GM18519 (cell line): ENCODE data around the gene PBXIP1.

Experiments
- ATAC-seq: cut with Tn5 transposase; IDR thresholded peaks from one replicate; pipeline ENCODE4 v1.9.1; 2021; ENCODE audit warnings: mild to moderate bottlenecking, moderate library complexity; ENCODE audit not compliant: unreplicated experiment, low FRiP score

Gene PBXIP1

GRCh38 chr1:154902938-154903566, 52.8 kb downstream of the PBXIP1 start:
- ATAC-seq = no peak

- ATAC-seq = no peak
Observed at GRCh38 chr1:154901591-154901990, 54.3 kb downstream of the PBXIP1 start.

GRCh38 chr1:154899041-154899440, 56.9 kb downstream of the PBXIP1 start:
- ATAC-seq = no peak

DNA sequence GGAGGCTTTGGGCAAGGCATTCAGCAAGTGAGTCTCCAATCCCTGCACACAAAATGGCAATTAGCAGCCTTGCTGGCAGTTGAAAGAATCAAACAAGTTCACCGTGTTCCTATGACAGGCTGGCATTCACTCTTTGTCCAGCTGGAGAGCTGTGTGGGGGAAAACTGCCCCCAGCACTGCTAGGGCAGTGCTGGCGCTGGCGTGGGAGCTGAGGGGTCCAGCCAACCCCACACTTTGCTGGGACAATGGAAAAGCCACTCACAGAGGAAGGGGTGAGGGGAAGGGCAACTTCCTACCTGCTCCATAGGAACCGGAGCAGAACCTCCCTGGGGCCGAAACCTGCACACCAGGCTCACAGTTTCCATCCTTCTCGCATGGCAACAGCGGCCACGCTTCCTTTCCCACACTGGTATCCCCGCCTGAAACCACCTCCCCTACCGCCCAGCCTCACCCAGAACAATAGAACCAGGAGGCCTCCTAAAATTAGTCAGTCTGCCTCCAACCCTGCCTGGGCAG, 59.1 kb downstream of the PBXIP1 start:
- no peak for ATAC-seq

DNA sequence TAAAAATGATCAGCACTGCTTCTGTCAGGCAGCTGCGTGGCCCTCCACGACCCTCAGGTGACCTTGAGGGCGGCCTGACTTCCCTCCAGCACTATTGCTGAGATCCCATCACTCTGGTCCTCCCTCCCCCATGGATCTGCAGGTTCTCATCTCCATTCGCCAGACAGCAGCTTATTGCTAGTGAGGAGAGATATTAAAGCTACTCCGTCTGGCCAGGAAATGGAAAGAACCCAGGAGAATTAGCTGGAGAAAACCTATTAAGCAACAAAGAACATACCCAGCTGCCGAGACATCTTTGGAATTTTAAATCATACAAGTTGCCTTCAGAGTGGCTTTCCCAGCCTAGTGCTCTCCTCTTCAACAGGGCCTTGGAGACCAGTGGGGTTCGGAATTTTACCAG, 60.1 kb downstream of the PBXIP1 start:
- ATAC-seq = no peak
